K562 (cell line): Measurements from ENCODE around the gene MAP3K20. TPM values are rescaled to one million over a fixed set of nuclear protein-coding genes. Genes with fewer than 3 reads are reported as not detected.

Experiments used
- ATAC-seq: fragments of 200-7000 bp; cut with Tn5 transposase; 3 replicates; pipeline ENCODE4 v1.9.1; 2020; ENCODE audit warnings: moderate library complexity
- BruUV-seq: library from RNA; stranded (reverse); fragments of 400-500 nt; replicated peaks from 2 replicates; lab custom pipeline; 2021; lab: Mats Ljungman, UMichigan
- CTCF ChIA-PET: fragments of 300-600 bp; formaldehyde crosslinking; extraction: SDS; loops from one replicate; lab custom pipeline; 2021; ENCODE audit warnings: low intra/inter-chr PET ratio; lab: Yijun Ruan, JAX
- POLR2A ChIA-PET: fragments of 300-600, 350-650 bp; sonication (Branson Sonifier 250); formaldehyde crosslinking; extraction: SDS; loops from one replicate; lab custom pipeline; 2021; ENCODE audit warnings: antibody characterized with exemption, inconsistent platforms; lab: Yijun Ruan, JAX
- DNase-seq, 4 experiments: peaks; one replicate each; pipeline versions ENCODE4 v3.0.0 to v3.0.0-alpha.2; 2011 to 2018; ENCODE audit warnings: low spot score in 3 of 4, mixed read lengths in 3 of 4; ENCODE audit errors: extremely low read depth in 1 of 4
- FAIRE-seq: peaks from 2 replicates; lab custom pipeline; 2011; peaks lifted over from hg19 to GRCh38; lab: Jason Lieb, UNC
- H2AFZ ChIP-seq: 2 replicates; pipeline ENCODE4 v1.6.0; 2011; ENCODE audit warnings: low read depth, low read length, control low read depth, inconsistent platforms
- H3K27ac ChIP-seq: fragments of 200-600 bp; 3 replicates; pipeline ENCODE4 v1.8.0; 2011; ENCODE audit warnings: low read depth, mild to moderate bottlenecking, control low read depth, inconsistent platforms, low read length, moderate library complexity, mixed read lengths; ENCODE audit errors: extremely low read depth
- H3K27me3 ChIP-seq, 2 experiments: fragments of 300-600 bp in 1 of 2; 2 replicates in 1 of 2; 3 replicates in 1 of 2; pipeline versions ENCODE4 v1.6.0 to v1.8.0; 2011; ENCODE audit warnings: inconsistent platforms in 2 of 2, low read length in 2 of 2, mild to moderate bottlenecking in 1 of 2, mixed read lengths in 1 of 2, moderate library complexity in 1 of 2; ENCODE audit not compliant: control insufficient read depth in 2 of 2, insufficient read depth in 2 of 2
- H3K36me3 ChIP-seq: fragments of 300-600 bp; 3 replicates; pipeline ENCODE4 v1.8.0; 2011; ENCODE audit warnings: mild to moderate bottlenecking, low read length, inconsistent platforms; ENCODE audit not compliant: control insufficient read depth, insufficient read depth
- H3K4me1 ChIP-seq, 2 experiments: fragments of 200-600 bp in 1 of 2; replicated peaks in 1 of 2; 2 replicates in 1 of 2; 3 replicates in 1 of 2; pipeline versions ENCODE4 v1.5.1 to v1.8.0; 2011; ENCODE audit warnings: inconsistent platforms in 2 of 2, low read length in 2 of 2, mild to moderate bottlenecking in 1 of 2, mixed read lengths in 1 of 2, moderate library complexity in 1 of 2; ENCODE audit not compliant: control insufficient read depth in 2 of 2, insufficient read depth in 2 of 2
- H3K4me2 ChIP-seq: 2 replicates; pipeline ENCODE4 v1.6.1; 2011; ENCODE audit warnings: low read length, control low read depth, inconsistent platforms, mixed read lengths; ENCODE audit not compliant: insufficient read depth
- H3K4me3 ChIP-seq: fragments of 200-600 bp; sonication (generic), shearing (Covaris generic); 2 replicates; pipeline ENCODE4 v1.5.1; 2016; ENCODE audit warnings: control low read depth, inconsistent platforms
- H3K79me2 ChIP-seq: fragments of 200-600 bp; 3 replicates; pipeline ENCODE4 v1.8.0; 2011; ENCODE audit warnings: low read length, inconsistent platforms; ENCODE audit not compliant: control insufficient read depth, insufficient read depth
- H3K9ac ChIP-seq, 2 experiments: 2 replicates each; pipeline versions ENCODE4 v1.6.0 to v1.6.1; 2011; ENCODE audit warnings: low read depth in 2 of 2, low read length in 2 of 2, control low read depth in 1 of 2, inconsistent platforms in 1 of 2, mild to moderate bottlenecking in 1 of 2, mixed read lengths in 1 of 2; ENCODE audit not compliant: insufficient read depth in 1 of 2
- H3K9me1 ChIP-seq: one replicate; pipeline ENCODE4 v1.6.0; 2011; ENCODE audit warnings: inconsistent platforms, mild to moderate bottlenecking, low read length, moderate library complexity; ENCODE audit not compliant: control insufficient read depth, insufficient read depth
- H3K9me3 ChIP-seq: replicated peaks from 2 replicates; pipeline ENCODE4 v1.5.1; 2011; ENCODE audit warnings: low read depth, low read length, inconsistent platforms; ENCODE audit not compliant: control insufficient read depth, insufficient read depth
- H4K20me1 ChIP-seq: replicated peaks from 2 replicates; pipeline ENCODE4 v1.6.1; 2011; ENCODE audit warnings: low read length, inconsistent platforms, mixed read lengths; ENCODE audit not compliant: control insufficient read depth, insufficient read depth
- BCLAF1 ChIP-seq, 2 experiments: fragments of 450-650 bp in 1 of 2; IDR thresholded peaks; 2 replicates each; pipeline ENCODE4 v1.6.1; 2011 to 2017; ENCODE audit warnings: low read depth in 2 of 2, antibody characterized with exemption in 1 of 2, borderline replicate concordance in 1 of 2, low read length in 1 of 2, mild to moderate bottlenecking in 1 of 2, mixed read lengths in 1 of 2; ENCODE audit not compliant: control insufficient read depth in 1 of 2
- BDP1 ChIP-seq: IDR thresholded peaks from 3 replicates; pipeline ENCODE4 v1.6.1; 2011; ENCODE audit not compliant: insufficient read length, insufficient read depth
- CSDE1 ChIP-seq, 2 experiments: fragments of 450-650 bp; IDR thresholded peaks; 2 replicates each; pipeline ENCODE4 v1.6.1; 2016; ENCODE audit warnings: mild to moderate bottlenecking in 1 of 2
- EHMT2 ChIP-seq: fragments of 450-650 bp; IDR thresholded peaks from 2 replicates; pipeline ENCODE4 v1.6.1; 2018; ENCODE audit warnings: antibody characterized with exemption
- ZKSCAN1 ChIP-seq: fragments of 150-350 bp; IDR thresholded peaks from 2 replicates; pipeline ENCODE4 v1.6.1; 2016; ENCODE audit warnings: low read depth, low read length
- ZNF444 ChIP-seq: fragments of 250-450 bp; sonication (Bioruptor Pico); IDR thresholded peaks from 2 replicates; pipeline ENCODE4 v1.4.0; 2020; ENCODE audit warnings: mild to moderate bottlenecking, moderate library complexity
- ZNF584 ChIP-seq: fragments of 200-800 bp; sonication (Bioruptor generic); IDR thresholded peaks from 2 replicates; pipeline ENCODE4 v1.6.1; 2016; ENCODE audit warnings: low read depth, mild to moderate bottlenecking, missing genetic modification characterization, missing compliant biosample characterization
- WGBS: fragments of 100-300 bp; shearing (Covaris generic); methylation state at CpG from one replicate; pipeline ENCODE4 v1.1.6; 2016; ENCODE audit warnings: low coverage, mixed read lengths; ENCODE audit not compliant: insufficient coverage; ENCODE audit errors: missing lambda C conversion rate; 5-methylcytosine and 5-hydroxymethylcytosine counted together
- in situ Hi-C: fragments of 300-500 bp; cut with MboI; formaldehyde crosslinking; loops from 4 replicates; pipeline ENCODE4 v1.15.0; 2018; ENCODE audit warnings: inconsistent platforms, mixed read lengths
- intact Hi-C: fragments of 100-400 bp; cut with micrococcal nuclease; formaldehyde crosslinking; loops from 2 replicates; pipeline ENCODE4 v1.14.2; 2022
- polyA plus RNA-seq, 8 experiments: library from polyadenylated mRNA; depleted of rRNA in 4 of 8; stranded (reverse) in 5 of 8; unstranded in 3 of 8; fragments of >200 nt; fragmentation: Nextera tagmentation in 2 of 8; fragmentation: Illumina TruSeq in 1 of 8; extraction: Ambion mirVana in 2 of 8; extraction: Trizol in 1 of 8; gene quantifications; 2 replicates each; pipeline versions ENCODE4 v1.2.1 to v1.2.3, GENCODE V29; 2011 to 2014; ENCODE audit warnings: inconsistent platforms in 1 of 8, missing spikeins in 1 of 8
- total RNA-seq, 7 experiments: library from RNA; depleted of rRNA in 6 of 7; stranded (reverse); fragments of >200 nt in 6 of 7; fragmentation: Illumina TruSeq in 2 of 7; extraction: Trizol in 2 of 7; gene quantifications; 2 replicates each; pipeline versions ENCODE4 v1.2.1 to v1.2.3, GENCODE V29; 2011 to 2021; ENCODE audit warnings: low replicate concordance in 1 of 7
- TF ChIP-seq, protein P1 (sequence below): fragments of 250-450 bp; sonication (Bioruptor Pico); IDR thresholded peaks from 2 replicates; pipeline ENCODE4 v1.5.0; 2022; ENCODE audit warnings: mild to moderate bottlenecking

Gene MAP3K20
- total and polyA plus RNA-seq, 9 of the 15 experiments (the other 6 are each of a cell fraction or from before 2014, with no cell fraction given), result 9.8 to 34.2 (median 27.3) TPM

- no peaks in the 10 kb centered on the region for H3K9me3 ChIP-seq
- intact Hi-C loops, result no loop called here
- H3K27me3 ChIP-seq, result no peaks in the 10 kb centered on the region
- H3K9ac ChIP-seq, result no peak overlapping the region
- BruUV-seq, result no TSS peak
- no peaks in the 10 kb centered on the region for H3K79me2 ChIP-seq
- peaks cover 28% of the 10 kb centered on the region; the same call in 2 of the 3 replicates for H3K36me3 ChIP-seq
- POLR2A ChIA-PET, result interaction anchor here (1.6 kb wide), 1 partner anchor 14 kb away, joined by 3 read pairs; no protein-coding TSS in a partner anchor
- no peak for ATAC-seq
- no peak for TF ChIP-seq ZKSCAN1
- TF ChIP-seq, all 486 proteins: peak for 0
- Histone ChIP-seq H3K27ac (no peak overlapping the region), H2AFZ (no peak overlapping the region), H3K9me1 (no peaks in the 10 kb centered on the region), H3K4me1 (no peaks in the 10 kb centered on the region), H3K4me3 (no peak overlapping the region), H4K20me1 (no peaks in the 10 kb centered on the region), H3K4me2 (no peak overlapping the region)
- in situ Hi-C loops, result no loop called here
- CTCF ChIA-PET, result no interaction called here
- DNase-seq (no peak), FAIRE-seq (no peak)
- 88% methylated on average over 7 of the region's 7 CpGs for WGBS
These were observed 122.7 kb downstream of the MAP3K20 start for GRCh38 chr2:173198327-173198726.

DNA sequence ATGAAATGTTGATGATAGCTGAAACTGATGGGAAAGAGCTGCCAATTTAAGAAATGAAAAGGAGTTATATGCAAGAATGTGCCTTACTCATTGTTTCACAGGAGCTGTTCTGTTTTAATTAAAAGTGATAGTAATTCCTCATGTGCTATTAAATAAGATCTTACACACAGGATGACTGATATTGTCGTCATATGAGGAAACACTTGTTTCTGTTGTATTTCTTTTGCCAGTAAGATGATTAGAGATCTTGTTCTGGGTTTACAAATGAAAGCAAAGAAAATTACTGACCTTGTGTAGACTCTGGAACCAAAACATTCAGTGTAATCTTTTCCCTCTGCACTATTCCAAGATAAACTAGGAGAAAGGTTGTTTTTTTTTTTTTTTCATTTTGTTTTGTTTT lies 123.6 kb downstream of the MAP3K20 start:
- no peak for TF ChIP-seq EHMT2
- TF ChIP-seq, protein P1, sequence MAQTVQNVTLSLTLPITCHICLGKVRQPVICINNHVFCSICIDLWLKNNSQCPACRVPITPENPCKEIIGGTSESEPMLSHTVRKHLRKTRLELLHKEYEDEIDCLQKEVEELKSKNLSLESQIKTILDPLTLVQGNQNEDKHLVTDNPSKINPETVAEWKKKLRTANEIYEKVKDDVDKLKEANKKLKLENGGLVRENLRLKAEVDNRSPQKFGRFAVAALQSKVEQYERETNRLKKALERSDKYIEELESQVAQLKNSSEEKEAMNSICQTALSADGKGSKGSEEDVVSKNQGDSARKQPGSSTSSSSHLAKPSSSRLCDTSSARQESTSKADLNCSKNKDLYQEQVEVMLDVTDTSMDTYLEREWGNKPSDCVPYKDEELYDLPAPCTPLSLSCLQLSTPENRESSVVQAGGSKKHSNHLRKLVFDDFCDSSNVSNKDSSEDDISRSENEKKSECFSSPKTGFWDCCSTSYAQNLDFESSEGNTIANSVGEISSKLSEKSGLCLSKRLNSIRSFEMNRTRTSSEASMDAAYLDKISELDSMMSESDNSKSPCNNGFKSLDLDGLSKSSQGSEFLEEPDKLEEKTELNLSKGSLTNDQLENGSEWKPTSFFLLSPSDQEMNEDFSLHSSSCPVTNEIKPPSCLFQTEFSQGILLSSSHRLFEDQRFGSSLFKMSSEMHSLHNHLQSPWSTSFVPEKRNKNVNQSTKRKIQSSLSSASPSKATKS (CRISPR knock-in tag), result no peak
- TF ChIP-seq CSDE1 (IDR thresholded peaks at IDR 0.05), result no peak
- TF ChIP-seq ZNF584 (CRISPR knock-in tag), result no peak
- TF ChIP-seq BCLAF1 (IDR thresholded peaks at IDR 0.05; ENCODE audit: borderline replicate concordance in 1 of 2, control insufficient read depth in 1 of 2, low read depth in 2 of 2, low read length in 1 of 2), result no peak
- TF ChIP-seq ZKSCAN1, result no peak
- TF ChIP-seq ZNF444 (CRISPR knock-in tag), result no peak
- no peak for TF ChIP-seq BDP1
- Histone ChIP-seq H3K4me3 (no peak overlapping the region), H3K36me3 (peaks cover 27% of the 10 kb centered on the region; the same call in 2 of the 3 replicates), H3K27me3 (no peaks in the 10 kb centered on the region), H3K27ac (no peak overlapping the region), H3K4me2 (no peak overlapping the region), H4K20me1 (no peaks in the 10 kb centered on the region), H3K9me1 (no peaks in the 10 kb centered on the region), H3K4me1 (no peaks in the 10 kb centered on the region), H3K79me2 (no peaks in the 10 kb centered on the region), H3K9ac (no peak overlapping the region), H3K9me3 (no peaks in the 10 kb centered on the region), H2AFZ (no peak overlapping the region)
- in situ Hi-C loops, result no loop called here
- intact Hi-C loops, result no loop called here
- ChIA-PET CTCF (no interaction called here), POLR2A (interaction anchor here (1.3 to 1.6 kb wide), 2 partner anchors 11 to 15 kb away, joined by 3 to 4 read pairs; no protein-coding TSS in a partner anchor)
- BruUV-seq, result no TSS peak
- WGBS, result 89% methylated on average over 1 of the region's 1 CpG
- FAIRE-seq (no peak), ATAC-seq (no peak), DNase-seq (no peak)
